Amniotic epithelial cell (primary cell): ENCODE data around the gene IKBKE.

Experiments used
- DNase-seq: peaks from one replicate; pipeline ENCODE4 v3.0.0-alpha.2; 2010; ENCODE audit warnings: low read depth

IKBKE gene

GRCh38 chr1:206455289-206455665, 15.0 kb upstream of the IKBKE start:
- no peak for DNase-seq

- no peak for DNase-seq
These were observed 14.5 kb upstream of the IKBKE start for GRCh38 chr1:206455666-206456344.

GRCh38 chr1:206456577-206457370, 13.5 kb upstream of the IKBKE start:
- DNase-seq, result no peak

- DNase-seq, result no peak
These were observed 12.7 kb upstream of the IKBKE start for GRCh38 chr1:206457408-206458120.

- no peak for DNase-seq
These were observed 10.6 kb upstream of the IKBKE start for GRCh38 chr1:206459703-206460102.

DNA sequence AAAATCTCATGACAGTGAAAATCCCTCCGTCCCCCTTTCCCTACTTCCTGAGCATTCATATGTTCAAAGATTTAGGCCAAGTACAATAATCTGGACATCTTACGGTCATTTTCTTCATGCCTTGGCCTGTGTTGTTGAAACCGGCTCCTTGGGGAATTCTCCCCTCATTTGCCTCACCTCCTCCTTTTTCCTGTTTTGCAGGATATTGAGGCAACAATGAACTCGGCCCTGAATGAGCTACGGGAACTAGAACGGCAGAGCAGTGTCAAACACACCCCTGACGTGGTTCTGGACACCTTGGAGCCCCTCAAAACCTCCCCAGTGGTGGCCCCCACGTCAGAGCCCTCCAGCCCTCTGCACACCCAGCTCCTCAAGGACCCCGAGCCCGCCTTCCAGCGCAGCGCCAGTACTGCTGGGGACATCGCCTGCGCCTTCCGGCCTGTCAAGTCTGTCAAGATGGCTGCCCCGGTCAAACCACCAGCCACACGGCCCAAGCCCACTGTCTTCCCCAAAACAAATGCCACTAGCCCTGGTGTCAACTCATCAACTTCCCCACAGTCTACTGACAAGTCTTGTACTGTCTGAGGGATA, 9.3 kb upstream of the IKBKE start:
- no peak for DNase-seq

DNA sequence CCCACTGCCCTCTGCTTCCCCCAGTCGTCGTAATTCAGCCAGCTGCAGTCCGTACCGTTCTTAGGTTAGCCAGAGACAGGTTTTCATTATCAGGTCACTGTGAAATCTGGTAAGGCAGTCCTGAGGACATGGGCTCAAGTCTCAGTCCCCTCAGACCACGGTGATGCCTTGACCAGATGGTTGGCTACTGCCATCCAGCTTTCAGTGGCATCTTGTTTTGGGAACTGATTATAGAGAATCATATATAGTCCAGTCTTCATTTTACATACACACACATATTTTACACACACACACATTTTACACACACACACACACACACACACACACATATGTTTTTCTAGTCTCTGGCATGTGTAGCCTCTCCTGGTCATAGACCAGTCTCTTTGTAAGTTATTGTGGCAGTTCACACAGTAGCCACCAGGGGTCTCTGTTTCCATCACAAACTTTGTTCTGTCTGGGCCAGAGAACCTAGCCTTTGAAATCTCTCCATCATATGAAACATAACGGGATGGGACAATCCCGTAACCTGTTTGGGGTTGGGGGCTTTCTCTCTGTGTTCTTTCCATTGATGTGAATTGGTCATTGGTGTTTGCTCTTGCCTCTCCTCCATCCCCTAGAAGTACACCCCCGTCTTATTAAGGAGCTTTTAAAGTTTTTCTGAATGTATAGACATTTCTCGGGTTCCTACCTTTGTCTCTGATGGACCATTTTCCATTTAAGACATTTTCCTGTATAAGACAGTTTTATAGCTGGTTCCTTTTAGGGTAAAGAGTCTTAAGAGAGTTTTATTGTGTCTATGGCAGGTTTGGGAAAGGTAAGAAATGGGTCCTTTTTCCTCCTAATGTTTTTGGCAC, 8.4 kb upstream of the IKBKE start:
- peak; percentile 66 for DNase-seq

DNA sequence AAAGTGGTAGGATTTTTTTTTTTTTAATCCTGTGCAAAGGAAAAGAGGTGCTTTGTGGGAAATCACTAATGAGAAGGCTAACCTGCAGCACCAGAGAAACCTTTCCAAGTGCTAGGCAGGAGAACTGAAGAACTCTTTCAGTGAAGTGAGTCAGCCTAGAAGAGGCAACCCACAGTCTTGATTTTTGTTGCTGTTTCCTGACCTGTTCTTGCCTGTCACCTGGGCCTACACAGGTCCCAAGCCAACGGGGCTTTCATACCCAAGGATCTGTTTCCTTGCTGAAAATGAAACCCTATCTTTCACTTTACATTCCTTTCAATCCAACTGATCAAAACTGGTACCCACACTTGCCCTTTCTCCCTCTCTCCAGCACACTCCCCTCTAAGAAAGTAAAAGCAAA, 7.1 kb upstream of the IKBKE start:
- DNase-seq, result no peak

- no peak for DNase-seq
These were observed 6.4 kb upstream of the IKBKE start for GRCh38 chr1:206463911-206464310.

DNA sequence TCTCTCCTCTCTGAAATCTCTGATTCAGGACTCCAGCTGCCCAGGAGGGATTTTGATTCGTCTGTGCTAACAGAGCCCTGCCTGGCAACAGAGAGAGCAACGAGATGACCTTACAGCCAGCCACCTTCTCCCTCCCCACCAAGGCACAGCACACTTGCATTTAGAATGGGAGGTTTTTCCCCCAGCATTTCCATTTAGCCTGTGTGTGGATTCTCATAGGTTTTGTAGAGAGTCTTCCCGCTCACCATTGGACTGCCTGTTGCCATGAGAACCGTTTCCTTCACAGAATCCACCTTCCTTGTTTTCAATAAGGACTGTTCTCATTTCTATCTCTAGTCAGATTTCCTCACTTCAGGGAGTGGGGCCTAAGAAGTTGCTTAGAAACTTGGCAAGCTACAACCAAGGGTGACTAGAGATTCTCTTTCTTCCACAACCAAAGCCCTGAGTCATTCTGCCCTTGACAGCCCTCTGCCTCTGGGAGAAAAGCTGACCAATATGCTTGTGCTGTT, 5.8 kb upstream of the IKBKE start:
- peak; percentile 98 for DNase-seq

- DNase-seq, result no peak
These were observed 4.3 kb upstream of the IKBKE start for GRCh38 chr1:206465951-206466350.

GRCh38 chr1:206466840-206467649, 3.2 kb upstream of the IKBKE start:
- DNase-seq, result no peak

GRCh38 chr1:206467915-206468314, 2.4 kb upstream of the IKBKE start:
- no peak for DNase-seq

DNA sequence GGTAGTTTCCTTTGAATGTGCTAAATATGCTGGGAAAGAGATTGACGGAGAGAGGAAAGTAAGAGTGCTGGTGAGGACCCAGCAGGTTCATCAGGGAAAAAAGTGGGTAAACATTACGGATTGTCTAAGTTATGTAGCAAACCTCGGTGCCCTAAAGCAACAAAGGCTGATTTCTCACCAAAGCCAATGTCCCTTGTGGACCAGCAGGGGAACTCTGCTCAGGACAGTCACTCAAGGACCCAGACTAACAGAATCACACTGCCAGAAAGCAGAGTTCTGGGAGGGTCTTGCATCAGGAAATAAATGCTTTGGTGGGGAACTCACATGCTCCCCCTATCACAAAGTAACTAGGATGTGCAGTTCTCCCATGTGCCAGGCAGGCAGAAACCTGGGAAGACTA, 1.7 kb upstream of the IKBKE start:
- no peak for DNase-seq

DNA sequence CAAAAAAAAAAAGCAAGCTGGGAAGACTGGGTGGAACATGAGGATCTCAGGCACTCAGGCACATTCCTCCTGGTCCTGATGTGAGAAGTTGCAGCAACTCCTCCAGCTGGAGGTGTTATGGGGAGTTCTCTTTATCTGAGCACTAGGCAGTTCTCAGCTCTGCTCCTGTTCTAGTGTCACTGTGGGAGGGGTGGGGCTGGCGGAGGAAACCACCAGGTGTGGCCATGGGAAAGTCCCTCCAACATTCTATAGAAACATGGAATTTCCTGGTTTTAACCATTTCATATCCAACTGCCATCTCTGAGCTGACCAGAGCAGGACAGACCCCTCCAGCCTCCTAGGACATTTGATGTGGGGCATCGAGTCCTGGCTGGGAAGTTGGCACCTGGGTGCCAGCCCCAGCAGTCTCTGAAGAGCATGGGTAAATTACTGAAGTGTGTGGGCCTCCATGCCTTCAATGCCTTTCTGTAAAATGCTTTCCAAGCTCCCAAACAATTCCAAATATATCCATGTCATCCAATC, 804 bp upstream of the IKBKE start:
- DNase-seq, result no peak

GRCh38 chr1:206470692-206471414, 577 bp downstream of the IKBKE start:
- peak; percentile 87 for DNase-seq

- no peak for DNase-seq
These were observed 1.1 kb downstream of the IKBKE start for GRCh38 chr1:206471415-206471801.

DNA sequence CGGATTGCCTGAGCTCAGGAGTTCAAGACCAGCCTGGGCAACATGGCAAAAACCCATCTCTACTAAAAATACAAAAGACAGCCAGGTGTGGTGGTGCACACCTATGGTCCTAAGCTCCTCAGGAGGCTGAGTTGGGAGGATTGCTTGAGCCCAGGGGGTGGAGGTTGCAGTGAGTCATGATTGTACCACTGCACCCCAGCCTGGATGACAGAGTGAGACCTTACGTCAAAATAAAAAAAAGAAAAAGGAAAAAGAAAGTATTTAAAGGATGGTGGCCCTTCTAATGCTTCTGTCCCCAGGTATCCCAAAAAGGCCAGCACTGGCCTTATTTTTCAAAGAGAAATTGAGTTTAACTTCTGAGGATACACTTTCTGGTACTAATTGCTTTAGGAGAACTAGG, 1.7 kb downstream of the IKBKE start:
- no peak for DNase-seq

- peak; percentile 95 for DNase-seq
These were observed 2.2 kb downstream of the IKBKE start for GRCh38 chr1:206472454-206472853.

DNA sequence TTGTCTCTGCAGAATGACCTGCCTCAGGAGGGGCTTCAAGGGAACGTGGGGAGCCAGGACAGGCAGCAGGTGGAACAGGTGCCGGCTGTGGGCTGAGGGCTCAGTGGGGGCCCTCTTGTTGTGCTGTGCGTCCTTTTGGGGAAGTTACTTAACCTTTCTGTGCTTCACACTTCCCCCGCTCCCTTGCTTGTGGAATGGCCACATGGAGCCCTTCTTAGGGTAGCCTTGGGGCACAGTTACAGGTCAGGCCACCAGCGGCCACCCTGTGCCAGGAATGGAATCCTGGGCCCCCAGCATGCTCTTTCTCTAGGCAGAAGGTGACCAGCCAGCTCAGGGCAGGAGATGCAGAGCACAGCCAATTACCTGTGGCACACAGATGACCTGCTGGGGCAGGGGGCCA, 2.6 kb downstream of the IKBKE start:
- no peak for DNase-seq
